ENCODE measurements around the gene THADA. TPM values are rescaled to one million over a fixed set of nuclear protein-coding genes. Genes with fewer than 3 reads are reported as not detected.

The THADA gene
- total RNA-seq, 2 donors from 2014 or later: 41.1 to 54.3 TPM

DNA sequence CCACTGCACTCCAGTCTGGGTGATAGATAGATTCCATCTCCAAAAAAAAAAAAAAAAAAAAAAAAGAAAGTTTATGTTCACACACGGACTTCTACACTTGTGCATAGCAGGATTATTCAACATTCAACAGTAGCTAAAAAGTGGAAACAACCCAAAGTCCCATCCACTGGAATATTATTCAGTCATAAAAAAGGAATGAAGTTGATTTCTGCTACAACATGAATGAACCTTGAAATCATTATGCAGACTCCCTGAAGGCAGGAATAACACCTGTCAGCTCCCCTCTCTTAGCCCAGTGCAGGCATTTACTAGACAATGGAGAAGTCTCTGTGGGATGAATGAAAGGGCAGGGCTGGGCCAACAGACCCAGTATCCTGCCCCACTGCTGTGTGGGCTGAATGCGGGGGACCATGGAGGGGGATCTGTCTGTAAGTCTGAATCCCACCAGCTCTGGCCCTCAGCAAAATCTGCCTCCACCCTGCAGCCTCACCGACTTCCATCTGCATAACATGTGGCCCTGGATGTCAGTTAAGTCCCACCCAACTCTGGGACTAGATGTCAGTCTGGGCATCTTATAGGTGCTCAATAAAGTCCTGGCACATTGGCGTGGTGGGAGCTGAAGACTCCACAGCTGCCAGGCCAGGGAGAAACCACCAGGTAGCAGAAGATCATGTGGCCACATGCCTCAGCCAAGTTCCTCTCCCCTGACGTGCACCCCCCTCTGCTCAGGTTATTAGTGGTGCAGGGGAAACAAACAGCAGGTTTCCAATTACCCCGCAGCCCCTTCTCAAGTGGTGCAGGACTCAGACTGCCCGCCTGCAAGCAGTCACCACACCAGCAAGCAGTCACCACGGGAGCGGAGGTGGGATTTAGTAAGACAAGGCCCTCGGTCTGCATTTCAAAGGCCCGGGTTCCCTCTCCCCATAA, 378.3 kb downstream of the THADA start:
- no peak overlapping the region for H3K4me3 ChIP-seq
- peak overlapping the region; percentile 98 to 99 for H3K27ac ChIP-seq
- intact Hi-C loops (cut with DNase I): loop anchor here (2.0 kb wide), 1 partner anchor 39 kb away; no protein-coding TSS in a partner anchor
- H3K36me3 ChIP-seq: no peaks in the 10 kb centered on the region
- H3K4me1 ChIP-seq (replicated peaks): peaks cover 24% of the 10 kb centered on the region
- H3K27me3 ChIP-seq (replicated peaks; ENCODE audit: insufficient read depth): no peaks in the 10 kb centered on the region
- TF ChIP-seq, protein P1, sequence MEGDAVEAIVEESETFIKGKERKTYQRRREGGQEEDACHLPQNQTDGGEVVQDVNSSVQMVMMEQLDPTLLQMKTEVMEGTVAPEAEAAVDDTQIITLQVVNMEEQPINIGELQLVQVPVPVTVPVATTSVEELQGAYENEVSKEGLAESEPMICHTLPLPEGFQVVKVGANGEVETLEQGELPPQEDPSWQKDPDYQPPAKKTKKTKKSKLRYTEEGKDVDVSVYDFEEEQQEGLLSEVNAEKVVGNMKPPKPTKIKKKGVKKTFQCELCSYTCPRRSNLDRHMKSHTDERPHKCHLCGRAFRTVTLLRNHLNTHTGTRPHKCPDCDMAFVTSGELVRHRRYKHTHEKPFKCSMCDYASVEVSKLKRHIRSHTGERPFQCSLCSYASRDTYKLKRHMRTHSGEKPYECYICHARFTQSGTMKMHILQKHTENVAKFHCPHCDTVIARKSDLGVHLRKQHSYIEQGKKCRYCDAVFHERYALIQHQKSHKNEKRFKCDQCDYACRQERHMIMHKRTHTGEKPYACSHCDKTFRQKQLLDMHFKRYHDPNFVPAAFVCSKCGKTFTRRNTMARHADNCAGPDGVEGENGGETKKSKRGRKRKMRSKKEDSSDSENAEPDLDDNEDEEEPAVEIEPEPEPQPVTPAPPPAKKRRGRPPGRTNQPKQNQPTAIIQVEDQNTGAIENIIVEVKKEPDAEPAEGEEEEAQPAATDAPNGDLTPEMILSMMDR (IDR thresholded peaks at IDR 0.05): no peak
- TF ChIP-seq POLR2A (IDR thresholded peaks at IDR 0.05) (no peak), POLR2AphosphoS5 (IDR thresholded peaks at IDR 0.05) (no peak)
- no peak for DNase-seq (ENCODE audit: low spot score)
- WGBS: 45% methylated on average over 11 of the region's 11 CpGs
- no peaks in the 10 kb centered on the region for H3K9me3 ChIP-seq

GRCh38 chr2:43216629-43217028, 379.2 kb downstream of the THADA start:
- no peaks in the 10 kb centered on the region for H3K9me3 ChIP-seq
- H3K4me3 ChIP-seq: no peak overlapping the region
- no peak overlapping the region for H3K27ac ChIP-seq
- H3K4me1 ChIP-seq (replicated peaks): peaks cover 24% of the 10 kb centered on the region
- no peak for DNase-seq (ENCODE audit: low spot score)
- intact Hi-C loops (cut with DNase I): no loop called here
- no peaks in the 10 kb centered on the region for H3K36me3 ChIP-seq
- WGBS: 96% methylated on average over 8 of the region's 8 CpGs
- no peak for TF ChIP-seq POLR2AphosphoS5 (IDR thresholded peaks at IDR 0.05)
- no peak for TF ChIP-seq POLR2A (IDR thresholded peaks at IDR 0.05)
- no peaks in the 10 kb centered on the region for H3K27me3 ChIP-seq (replicated peaks; ENCODE audit: insufficient read depth)

- H3K36me3 ChIP-seq: no peaks in the 10 kb centered on the region
- H3K4me3 ChIP-seq: no peak overlapping the region
- H3K4me1 ChIP-seq (replicated peaks): peaks cover 19% of the 10 kb centered on the region
- no peaks in the 10 kb centered on the region for H3K9me3 ChIP-seq
- WGBS: 83% methylated on average over 6 of the region's 6 CpGs
- no peaks in the 10 kb centered on the region for H3K27me3 ChIP-seq (replicated peaks; ENCODE audit: insufficient read depth)
- no peak for DNase-seq (ENCODE audit: low spot score)
- no peak for TF ChIP-seq POLR2AphosphoS5 (IDR thresholded peaks at IDR 0.05)
- TF ChIP-seq POLR2A (IDR thresholded peaks at IDR 0.05): no peak
- TF ChIP-seq, protein P1 (IDR thresholded peaks at IDR 0.05): no peak
- no peak overlapping the region for H3K27ac ChIP-seq
- intact Hi-C loops (cut with DNase I): no loop called here
Measured at GRCh38 chr2:43215673-43216255, 380.1 kb downstream of the THADA start.

GRCh38 chr2:43214253-43214652, 381.6 kb downstream of the THADA start:
- Histone ChIP-seq H3K27me3 (replicated peaks; ENCODE audit: insufficient read depth) (no peaks in the 10 kb centered on the region), H3K36me3 (no peaks in the 10 kb centered on the region), H3K4me3 (no peak overlapping the region), H3K27ac (no peak overlapping the region), H3K4me1 (replicated peaks) (peaks cover 12% of the 10 kb centered on the region), H3K9me3 (no peaks in the 10 kb centered on the region)
- no peak for DNase-seq (ENCODE audit: low spot score)
- no peak for TF ChIP-seq POLR2AphosphoS5 (IDR thresholded peaks at IDR 0.05)
- TF ChIP-seq, protein P1 (IDR thresholded peaks at IDR 0.05): no peak
- no peak for TF ChIP-seq POLR2A (IDR thresholded peaks at IDR 0.05)
- WGBS: 78% methylated on average over 5 of the region's 5 CpGs
- intact Hi-C loops (cut with DNase I): no loop called here

DNA sequence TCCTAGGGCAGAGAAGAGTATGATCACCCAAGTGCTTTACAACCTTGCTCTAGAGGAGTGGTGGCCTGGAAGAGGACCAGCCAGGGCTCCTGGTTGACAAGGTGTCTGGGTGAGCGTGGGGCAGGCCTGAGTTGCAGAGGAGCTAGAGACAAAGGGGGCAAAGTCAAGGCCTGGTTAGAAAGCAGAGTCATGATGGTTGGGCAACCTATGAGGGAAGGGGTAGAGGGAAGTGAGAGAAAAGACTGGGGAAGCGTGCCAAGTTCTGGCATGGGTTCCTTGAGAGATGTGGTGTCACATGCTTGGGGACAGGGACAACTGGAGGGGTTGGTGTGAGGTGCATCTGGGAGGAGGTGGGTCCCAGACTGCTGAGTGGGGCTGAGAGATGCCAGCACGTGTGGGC, 382.9 kb downstream of the THADA start:
- WGBS: 74% methylated on average over 3 of the region's 3 CpGs

More for the DNA sequence above, 382.9 kb downstream of the THADA start:
- Histone ChIP-seq H3K27ac (no peak overlapping the region), H3K9me3 (no peaks in the 10 kb centered on the region), H3K27me3 (replicated peaks; ENCODE audit: insufficient read depth) (no peaks in the 10 kb centered on the region), H3K4me1 (replicated peaks) (peaks cover 2% of the 10 kb centered on the region), H3K36me3 (no peaks in the 10 kb centered on the region), H3K4me3 (no peak overlapping the region)
- intact Hi-C loops (cut with DNase I): no loop called here
- TF ChIP-seq POLR2A (IDR thresholded peaks at IDR 0.05): no peak
- TF ChIP-seq, protein P1 (IDR thresholded peaks at IDR 0.05): no peak
- no peak for DNase-seq (ENCODE audit: low spot score)
